ENCODE measurements around the gene THADA.

Gene THADA

DNA sequence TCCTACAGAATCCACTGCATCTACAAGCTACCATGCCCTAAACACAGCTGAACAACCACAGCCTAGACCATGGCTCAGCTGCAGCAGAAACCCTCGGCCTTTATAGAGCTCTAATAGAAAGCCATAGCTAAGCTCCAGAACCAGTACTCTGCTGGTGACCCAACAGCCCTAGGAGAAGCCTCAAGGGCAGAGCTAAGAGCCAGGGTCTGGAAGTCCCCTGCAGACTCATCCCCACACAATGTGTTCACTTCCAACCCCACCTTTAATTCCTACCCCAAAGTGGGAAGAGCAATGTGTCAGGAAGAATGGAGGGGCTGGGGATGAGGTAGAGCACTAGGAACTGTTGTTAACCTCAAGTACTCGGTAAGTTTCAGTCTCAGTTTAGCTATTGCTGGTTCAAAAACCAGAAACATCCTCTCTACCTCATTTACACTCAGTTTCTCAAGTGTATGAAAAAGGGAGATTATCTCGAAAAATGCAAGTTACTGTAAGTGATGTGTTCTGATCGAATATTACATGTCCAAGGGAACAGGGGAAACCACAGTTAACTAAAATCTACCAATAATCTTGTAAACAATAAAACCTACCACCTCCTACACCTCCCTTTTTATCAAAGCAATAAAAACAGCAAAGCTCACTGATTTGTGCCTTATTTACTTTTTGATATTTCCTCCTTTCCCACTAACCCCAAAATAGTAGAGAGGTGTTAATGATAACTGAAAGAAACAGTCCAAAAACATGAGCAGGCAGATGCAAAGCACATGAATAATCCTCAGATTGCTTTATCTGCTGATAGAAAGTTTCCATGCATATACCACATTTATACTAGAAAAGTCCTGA lies 36.2 kb downstream of the THADA start:
- H4K20me1 ChIP-seq (ENCODE audit: insufficient read depth, low read length): no peaks in the 10 kb centered on the region
- H3K27me3 ChIP-seq (ENCODE audit: insufficient read depth, low read length, poor library complexity): no peaks in the 10 kb centered on the region
- no peak for DNase-seq
- H3K36me3 ChIP-seq (ENCODE audit: insufficient read depth, low read length): peaks cover 67% of the 10 kb centered on the region
- no peak overlapping the region for H3K9ac ChIP-seq (ENCODE audit: low read depth, low read length)
- no peak overlapping the region for H2AFZ ChIP-seq (ENCODE audit: low read depth, low read length)
- no peak for ATAC-seq (ENCODE audit: insufficient read depth, low read depth)
- H3K4me1 ChIP-seq (ENCODE audit: insufficient read depth, low read length): no peaks in the 10 kb centered on the region
- H3K4me3 ChIP-seq (ENCODE audit: low read depth in 1 of 2, low read length in 2 of 2): no peak overlapping the region
- H3K27ac ChIP-seq (ENCODE audit: low read length): no peak overlapping the region
- no peak overlapping the region for H3K4me2 ChIP-seq (ENCODE audit: insufficient read depth, low read length)
- no peaks in the 10 kb centered on the region for H3K9me3 ChIP-seq (ENCODE audit: insufficient read depth, low read length, severe bottlenecking)
- TF ChIP-seq EZH2 (IDR thresholded peaks at IDR 0.05; ENCODE audit: borderline replicate concordance, low read depth, low read length, severe bottlenecking): no peak
- TF ChIP-seq, protein P1, sequence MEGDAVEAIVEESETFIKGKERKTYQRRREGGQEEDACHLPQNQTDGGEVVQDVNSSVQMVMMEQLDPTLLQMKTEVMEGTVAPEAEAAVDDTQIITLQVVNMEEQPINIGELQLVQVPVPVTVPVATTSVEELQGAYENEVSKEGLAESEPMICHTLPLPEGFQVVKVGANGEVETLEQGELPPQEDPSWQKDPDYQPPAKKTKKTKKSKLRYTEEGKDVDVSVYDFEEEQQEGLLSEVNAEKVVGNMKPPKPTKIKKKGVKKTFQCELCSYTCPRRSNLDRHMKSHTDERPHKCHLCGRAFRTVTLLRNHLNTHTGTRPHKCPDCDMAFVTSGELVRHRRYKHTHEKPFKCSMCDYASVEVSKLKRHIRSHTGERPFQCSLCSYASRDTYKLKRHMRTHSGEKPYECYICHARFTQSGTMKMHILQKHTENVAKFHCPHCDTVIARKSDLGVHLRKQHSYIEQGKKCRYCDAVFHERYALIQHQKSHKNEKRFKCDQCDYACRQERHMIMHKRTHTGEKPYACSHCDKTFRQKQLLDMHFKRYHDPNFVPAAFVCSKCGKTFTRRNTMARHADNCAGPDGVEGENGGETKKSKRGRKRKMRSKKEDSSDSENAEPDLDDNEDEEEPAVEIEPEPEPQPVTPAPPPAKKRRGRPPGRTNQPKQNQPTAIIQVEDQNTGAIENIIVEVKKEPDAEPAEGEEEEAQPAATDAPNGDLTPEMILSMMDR (IDR thresholded peaks at IDR 0.05; ENCODE audit: borderline replicate concordance, extremely low read depth, low read length, poor library complexity, severe bottlenecking): no peak
- no peaks in the 10 kb centered on the region for H3K79me2 ChIP-seq (ENCODE audit: insufficient read depth, low read length)

DNA sequence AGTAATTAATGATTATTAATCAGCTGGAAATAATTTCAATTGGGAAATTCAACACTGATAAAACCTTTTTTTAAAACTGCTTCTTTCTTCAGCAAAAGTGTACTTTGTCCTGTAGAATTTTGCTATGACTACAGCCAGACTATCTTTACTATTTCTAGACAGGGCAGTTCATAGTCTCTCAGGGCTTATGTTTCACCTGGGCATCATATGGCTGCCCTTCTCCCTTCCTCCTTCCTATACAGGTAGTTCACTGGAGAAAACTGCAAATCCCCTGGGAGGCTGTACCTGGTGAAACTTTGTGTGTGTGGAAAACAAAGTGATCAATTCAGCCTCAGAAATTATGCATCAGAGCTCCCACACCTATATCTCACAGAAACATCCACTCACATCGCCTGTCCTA lies 38.6 kb downstream of the THADA start:
- no peak overlapping the region for H2AFZ ChIP-seq (ENCODE audit: low read depth, low read length)
- H3K4me2 ChIP-seq (ENCODE audit: insufficient read depth, low read length): no peak overlapping the region
- no peaks in the 10 kb centered on the region for H3K79me2 ChIP-seq (ENCODE audit: insufficient read depth, low read length)
- ATAC-seq (ENCODE audit: insufficient read depth, low read depth) (no peak), DNase-seq (no peak)
- no peak overlapping the region for H3K27ac ChIP-seq (ENCODE audit: low read length)
- no peak overlapping the region for H3K9ac ChIP-seq (ENCODE audit: low read depth, low read length)
- no peaks in the 10 kb centered on the region for H3K4me1 ChIP-seq (ENCODE audit: insufficient read depth, low read length)
- H3K4me3 ChIP-seq (ENCODE audit: low read depth in 1 of 2, low read length in 2 of 2): no peak overlapping the region
- no peak for TF ChIP-seq EZH2 (IDR thresholded peaks at IDR 0.05; ENCODE audit: borderline replicate concordance, low read depth, low read length, severe bottlenecking)
- TF ChIP-seq, protein P1 (IDR thresholded peaks at IDR 0.05; ENCODE audit: borderline replicate concordance, extremely low read depth, low read length, poor library complexity, severe bottlenecking): no peak
- no peaks in the 10 kb centered on the region for H3K27me3 ChIP-seq (ENCODE audit: insufficient read depth, low read length, poor library complexity)
- H4K20me1 ChIP-seq (ENCODE audit: insufficient read depth, low read length): no peaks in the 10 kb centered on the region
- no peaks in the 10 kb centered on the region for H3K9me3 ChIP-seq (ENCODE audit: insufficient read depth, low read length, severe bottlenecking)
- H3K36me3 ChIP-seq (ENCODE audit: insufficient read depth, low read length): peaks cover 70% of the 10 kb centered on the region

DNA sequence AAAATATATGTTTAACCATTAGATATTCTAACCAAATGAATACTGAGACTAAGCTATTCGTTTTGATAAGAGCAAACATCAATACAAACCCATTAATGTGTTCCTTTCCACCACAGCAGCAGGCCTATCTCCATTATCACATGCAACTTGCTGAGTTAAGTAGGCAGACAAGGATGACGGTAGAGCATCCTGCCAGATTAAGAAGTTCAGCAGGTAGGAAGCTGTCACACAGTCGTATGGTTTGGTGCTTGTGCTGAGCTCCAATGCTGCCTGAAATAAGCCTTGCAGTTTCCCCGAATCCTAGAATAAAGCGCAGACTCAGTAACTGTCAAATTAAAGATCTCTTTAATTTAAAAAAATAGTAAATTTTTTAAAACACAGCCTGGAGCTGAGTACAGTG lies 39.6 kb downstream of the THADA start:
- no peaks in the 10 kb centered on the region for H3K4me1 ChIP-seq (ENCODE audit: insufficient read depth, low read length)
- TF ChIP-seq, protein P1 (IDR thresholded peaks at IDR 0.05; ENCODE audit: borderline replicate concordance, extremely low read depth, low read length, poor library complexity, severe bottlenecking): no peak
- TF ChIP-seq EZH2 (IDR thresholded peaks at IDR 0.05; ENCODE audit: borderline replicate concordance, low read depth, low read length, severe bottlenecking): no peak
- no peaks in the 10 kb centered on the region for H3K9me3 ChIP-seq (ENCODE audit: insufficient read depth, low read length, severe bottlenecking)
- no peak overlapping the region for H2AFZ ChIP-seq (ENCODE audit: low read depth, low read length)
- H3K4me2 ChIP-seq (ENCODE audit: insufficient read depth, low read length): no peak overlapping the region
- H3K27me3 ChIP-seq (ENCODE audit: insufficient read depth, low read length, poor library complexity): no peaks in the 10 kb centered on the region
- no peaks in the 10 kb centered on the region for H3K79me2 ChIP-seq (ENCODE audit: insufficient read depth, low read length)
- ATAC-seq (ENCODE audit: insufficient read depth, low read depth) (no peak), DNase-seq (no peak)
- no peak overlapping the region for H3K4me3 ChIP-seq (ENCODE audit: low read depth in 1 of 2, low read length in 2 of 2)
- H3K36me3 ChIP-seq (ENCODE audit: insufficient read depth, low read length): peaks cover 76% of the 10 kb centered on the region
- no peak overlapping the region for H3K9ac ChIP-seq (ENCODE audit: low read depth, low read length)
- no peaks in the 10 kb centered on the region for H4K20me1 ChIP-seq (ENCODE audit: insufficient read depth, low read length)
- no peak overlapping the region for H3K27ac ChIP-seq (ENCODE audit: low read length)
